Measurements from ENCODE around the gene RBM15. TPM values are rescaled to one million over a fixed set of nuclear protein-coding genes. Genes with fewer than 3 reads are reported as not detected.

The RBM15 gene
- total and polyA plus RNA-seq, 2 donors from 2014 or later: 2.2 to 27.8 TPM

DNA sequence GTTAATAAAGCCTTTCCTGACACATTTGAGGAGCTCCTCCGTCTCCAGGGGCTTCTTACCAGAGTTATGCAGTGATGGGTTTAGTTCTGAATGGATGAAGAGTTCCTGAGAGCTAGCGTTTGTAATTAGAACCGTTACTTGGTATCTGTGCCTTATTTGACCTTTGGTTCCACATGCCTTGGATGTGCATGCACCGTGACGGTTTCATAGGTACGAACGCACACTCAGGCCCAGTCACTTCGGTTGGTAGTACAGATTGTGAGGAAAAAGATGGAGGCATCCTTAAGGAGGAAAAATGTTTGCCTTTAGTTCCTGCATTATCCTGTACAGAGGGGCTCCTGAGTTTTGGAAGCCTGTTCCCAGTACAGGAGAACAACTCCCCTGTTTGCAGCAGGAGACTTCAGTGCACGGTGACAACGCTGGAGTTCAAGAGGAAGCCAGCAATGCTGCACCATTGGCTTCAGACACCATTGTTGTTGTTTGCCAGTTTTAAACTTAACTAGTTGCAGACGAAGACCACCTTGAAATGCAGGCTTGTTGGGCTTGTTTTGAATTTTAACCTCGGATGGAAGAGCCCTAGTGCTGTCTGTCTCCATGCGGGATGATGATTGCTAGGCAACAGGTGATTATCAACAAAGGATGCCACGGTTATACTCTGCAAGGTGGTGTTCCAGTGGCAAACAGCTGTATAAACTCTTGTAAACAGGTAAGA, 8.2 kb downstream of the RBM15 start:
- DNase-seq (peak in 1 of 5 donors; percentile 31), FAIRE-seq (no peak)
- H3K27me3 ChIP-seq (ENCODE audit: control insufficient read depth, insufficient read depth, low read length): no peaks in the 10 kb centered on the region
- no peaks in the 10 kb centered on the region for H3K9me3 ChIP-seq (ENCODE audit: control insufficient read depth in 2 of 3, insufficient read depth in 1 of 3, low read length in 3 of 3)
- H3K27ac ChIP-seq (ENCODE audit: low read depth in 2 of 2, low read length in 2 of 2): no peak overlapping the region
- no peak overlapping the region for H3K9ac ChIP-seq (ENCODE audit: low read length in 3 of 3)
- H3K36me3 ChIP-seq (ENCODE audit: control insufficient read depth in 2 of 3, insufficient read depth in 3 of 3, low read length in 3 of 3): peaks cover 0 to 4% (median 0%) of the 10 kb centered on the region in 3 donors
- TF ChIP-seq, protein P1, sequence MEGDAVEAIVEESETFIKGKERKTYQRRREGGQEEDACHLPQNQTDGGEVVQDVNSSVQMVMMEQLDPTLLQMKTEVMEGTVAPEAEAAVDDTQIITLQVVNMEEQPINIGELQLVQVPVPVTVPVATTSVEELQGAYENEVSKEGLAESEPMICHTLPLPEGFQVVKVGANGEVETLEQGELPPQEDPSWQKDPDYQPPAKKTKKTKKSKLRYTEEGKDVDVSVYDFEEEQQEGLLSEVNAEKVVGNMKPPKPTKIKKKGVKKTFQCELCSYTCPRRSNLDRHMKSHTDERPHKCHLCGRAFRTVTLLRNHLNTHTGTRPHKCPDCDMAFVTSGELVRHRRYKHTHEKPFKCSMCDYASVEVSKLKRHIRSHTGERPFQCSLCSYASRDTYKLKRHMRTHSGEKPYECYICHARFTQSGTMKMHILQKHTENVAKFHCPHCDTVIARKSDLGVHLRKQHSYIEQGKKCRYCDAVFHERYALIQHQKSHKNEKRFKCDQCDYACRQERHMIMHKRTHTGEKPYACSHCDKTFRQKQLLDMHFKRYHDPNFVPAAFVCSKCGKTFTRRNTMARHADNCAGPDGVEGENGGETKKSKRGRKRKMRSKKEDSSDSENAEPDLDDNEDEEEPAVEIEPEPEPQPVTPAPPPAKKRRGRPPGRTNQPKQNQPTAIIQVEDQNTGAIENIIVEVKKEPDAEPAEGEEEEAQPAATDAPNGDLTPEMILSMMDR (IDR thresholded peaks at IDR 0.05; ENCODE audit: borderline replicate concordance, extremely low read depth, insufficient read depth): no peak
- H3K4me1 ChIP-seq (ENCODE audit: control insufficient read depth in 2 of 3, insufficient read depth in 2 of 3, low read depth in 1 of 3, low read length in 3 of 3): peaks cover 6 to 35% (median 19%) of the 10 kb centered on the region in 3 donors
- H3K4me3 ChIP-seq (ENCODE audit: low read length in 3 of 3): no peak overlapping the region
- intact Hi-C loops (cut with DNase I): no loop called here

DNA sequence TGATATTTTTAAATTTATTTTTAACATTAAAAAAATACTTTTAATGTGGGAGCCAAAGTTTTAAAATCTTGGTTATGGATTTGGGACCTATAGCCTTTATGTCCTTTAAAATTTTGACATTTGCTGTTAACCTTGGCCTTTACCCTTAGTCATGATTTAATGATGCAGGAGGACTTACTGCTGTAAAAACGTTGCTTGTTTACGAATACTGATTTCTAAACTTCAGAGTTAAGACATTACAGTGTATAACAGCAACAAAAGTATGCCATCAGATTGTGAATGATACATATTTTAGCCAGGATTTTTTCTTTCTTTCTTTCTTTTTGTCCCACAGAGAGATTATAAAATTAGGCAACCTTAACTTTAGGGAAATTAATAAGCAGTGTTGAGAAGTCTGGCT, 8.9 kb downstream of the RBM15 start:
- Histone ChIP-seq H3K27ac (ENCODE audit: low read depth in 2 of 2, low read length in 2 of 2) (no peak overlapping the region), H3K9me3 (ENCODE audit: control insufficient read depth in 2 of 3, insufficient read depth in 1 of 3, low read length in 3 of 3) (no peaks in the 10 kb centered on the region), H3K27me3 (ENCODE audit: control insufficient read depth, insufficient read depth, low read length) (no peaks in the 10 kb centered on the region), H3K9ac (ENCODE audit: low read length in 3 of 3) (no peak overlapping the region), H3K4me3 (ENCODE audit: low read length in 3 of 3) (no peak overlapping the region), H3K36me3 (ENCODE audit: control insufficient read depth in 2 of 3, insufficient read depth in 3 of 3, low read length in 3 of 3) (peaks cover 0 to 4% (median 0%) of the 10 kb centered on the region in 3 donors), H3K4me1 (ENCODE audit: control insufficient read depth in 2 of 3, insufficient read depth in 2 of 3, low read depth in 1 of 3, low read length in 3 of 3) (peaks cover 6 to 29% (median 17%) of the 10 kb centered on the region in 3 donors)
- FAIRE-seq (no peak), DNase-seq (no peak)
- intact Hi-C loops (cut with DNase I): no loop called here
- TF ChIP-seq, protein P1 (IDR thresholded peaks at IDR 0.05; ENCODE audit: borderline replicate concordance, extremely low read depth, insufficient read depth): no peak

DNA sequence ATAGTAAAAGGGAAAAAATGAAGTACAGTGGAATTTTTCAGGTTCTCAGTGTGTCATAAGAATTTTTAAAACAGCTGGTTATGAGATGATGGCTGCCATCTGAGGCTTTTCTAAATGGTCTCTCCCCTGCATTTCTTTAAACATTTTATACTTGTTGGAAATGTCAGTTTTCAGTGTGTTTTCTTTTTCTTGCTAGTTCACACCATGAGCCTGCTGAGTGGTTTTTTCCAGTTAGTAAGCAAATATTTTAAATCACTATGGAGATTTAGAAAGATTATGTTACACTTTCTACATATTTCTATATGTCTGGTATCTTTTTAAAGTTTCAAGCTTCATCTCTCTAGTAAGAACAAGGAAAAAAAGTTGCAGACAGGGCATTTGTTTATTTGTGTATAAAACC, 9.6 kb downstream of the RBM15 start:
- no peak for FAIRE-seq
- no peak overlapping the region for H3K27ac ChIP-seq (ENCODE audit: low read depth in 2 of 2, low read length in 2 of 2)
- H3K4me3 ChIP-seq (ENCODE audit: low read length in 3 of 3): no peak overlapping the region
- TF ChIP-seq, protein P1 (IDR thresholded peaks at IDR 0.05; ENCODE audit: borderline replicate concordance, extremely low read depth, insufficient read depth): no peak
- no peak overlapping the region for H3K9ac ChIP-seq (ENCODE audit: low read length in 3 of 3)
- no peak for DNase-seq
- no peaks in the 10 kb centered on the region for H3K27me3 ChIP-seq (ENCODE audit: control insufficient read depth, insufficient read depth, low read length)
- H3K4me1 ChIP-seq (ENCODE audit: control insufficient read depth in 2 of 3, insufficient read depth in 2 of 3, low read depth in 1 of 3, low read length in 3 of 3): peaks cover 6 to 29% (median 16%) of the 10 kb centered on the region in 3 donors
- H3K36me3 ChIP-seq (ENCODE audit: control insufficient read depth in 2 of 3, insufficient read depth in 3 of 3, low read length in 3 of 3): peaks cover 0 to 4% (median 0%) of the 10 kb centered on the region in 3 donors
- intact Hi-C loops (cut with DNase I): no loop called here
- no peaks in the 10 kb centered on the region for H3K9me3 ChIP-seq (ENCODE audit: control insufficient read depth in 2 of 3, insufficient read depth in 1 of 3, low read length in 3 of 3)

Data from kidney (tissue), 14 donors.